B cell (primary cell): ENCODE measurements around the gene C1QTNF6. TPM values are rescaled to one million over a fixed set of nuclear protein-coding genes. Genes with fewer than 3 reads are reported as not detected.
A peak's percentile ranks its signal among the peaks of the same experiment; 100 is the strongest.

ENCODE experiments used
- ATAC-seq: fragments of 200-7000 bp; cut with Tn5 transposase; one replicate; pipeline ENCODE4 v1.10.0; 2021; ENCODE audit warnings: low read depth, mild to moderate bottlenecking, moderate number of reproducible peaks, moderate library complexity
- CTCF ChIA-PET: fragments of 350-600 bp; sonication (Branson Sonifier 250); formaldehyde crosslinking; loops from one replicate; lab custom pipeline; 2021; ENCODE audit warnings: antibody characterized with exemption, inconsistent platforms; lab: Charles Lee
- POLR2A ChIA-PET: fragments of 350-600 bp; sonication (Branson Sonifier 250); formaldehyde crosslinking; loops from one replicate; lab custom pipeline; 2021; ENCODE audit warnings: antibody characterized with exemption; lab: Charles Lee
- DNase-seq: peaks from one replicate; pipeline ENCODE4 v3.0.0; 2013
- H2AFZ ChIP-seq: 2 replicates; pipeline ENCODE4 v1.6.1; 2012; ENCODE audit warnings: mild to moderate bottlenecking, low read depth, low read length; ENCODE audit not compliant: insufficient read depth, poor library complexity, severe bottlenecking
- H3K27ac ChIP-seq, 2 donors: 1 replicate in 1 of 2; 2 replicates in 1 of 2; pipeline ENCODE4 v1.5.1; 2012 to 2013; ENCODE audit warnings: low read length in 2 of 2, mild to moderate bottlenecking in 2 of 2, moderate library complexity in 1 of 2
- H3K27me3 ChIP-seq, 4 experiments: fragments of 200-600 bp in 1 of 4; sonication (generic) in 1 of 4; replicated peaks in 1 of 4; 1 replicate in 2 of 4; 2 replicates in 2 of 4; pipeline versions ENCODE4 v1.6.1 to v1.7.0; 2013 to 2016; ENCODE audit warnings: low read length in 3 of 4, mild to moderate bottlenecking in 2 of 4, mixed read lengths in 1 of 4, moderate library complexity in 1 of 4; ENCODE audit not compliant: insufficient read depth in 4 of 4, control insufficient read depth in 3 of 4; ENCODE audit errors: control extremely low read depth in 1 of 4
- H3K36me3 ChIP-seq, 2 experiments: replicated peaks in 1 of 2; 1 replicate in 1 of 2; 2 replicates in 1 of 2; pipeline versions ENCODE4 v1.6.1 to v1.7.1; 2013; ENCODE audit warnings: low read length in 1 of 2; ENCODE audit not compliant: insufficient read depth in 2 of 2, control insufficient read depth in 1 of 2; ENCODE audit errors: control extremely low read depth in 1 of 2, extremely low read depth in 1 of 2
- H3K4me1 ChIP-seq, 2 donors: fragments of 200-600 bp in 1 of 2; sonication (generic) in 1 of 2; 1 replicate in 1 of 2; 2 replicates in 1 of 2; pipeline versions ENCODE4 v1.5.1 to v1.6.1; 2013 to 2017; ENCODE audit warnings: low read length in 2 of 2; ENCODE audit not compliant: control insufficient read depth in 2 of 2, insufficient read depth in 2 of 2
- H3K4me2 ChIP-seq: replicated peaks from 2 replicates; pipeline ENCODE3; 2012; ENCODE audit warnings: mild to moderate bottlenecking, low read depth, low read length; ENCODE audit not compliant: poor library complexity, severe bottlenecking
- H3K4me3 ChIP-seq, 5 experiments: fragments of 200-600 bp in 1 of 5; sonication (generic) in 1 of 5; 1 replicate in 3 of 5; 2 replicates in 2 of 5; pipeline versions ENCODE4 v1.5.1 to v1.7.0; 2011 to 2016; ENCODE audit warnings: low read length in 4 of 5, mild to moderate bottlenecking in 4 of 5, low read depth in 2 of 5, control low read depth in 1 of 5, moderate library complexity in 1 of 5; ENCODE audit not compliant: insufficient read depth in 1 of 5; ENCODE audit errors: control extremely low read depth in 1 of 5, extremely low read depth in 1 of 5
- H3K79me2 ChIP-seq: fragments of 200-600 bp; sonication (generic); one replicate; pipeline ENCODE4 v1.6.0; 2016; ENCODE audit warnings: low read length; ENCODE audit not compliant: control insufficient read depth, insufficient read depth
- H3K9ac ChIP-seq: fragments of 200-600 bp; sonication (generic); 2 replicates; pipeline ENCODE4 v1.6.1; 2017; ENCODE audit warnings: mild to moderate bottlenecking, low read length, moderate library complexity
- H3K9me3 ChIP-seq, 3 donors: one replicate each; pipeline versions ENCODE4 v1.6.1 to v1.7.1; 2013; ENCODE audit warnings: low read length in 2 of 3; ENCODE audit not compliant: control insufficient read depth in 2 of 3, insufficient read depth in 1 of 3; ENCODE audit errors: control extremely low read depth in 1 of 3
- H4K20me1 ChIP-seq: 2 replicates; pipeline ENCODE4 v1.6.0; 2012; ENCODE audit warnings: mild to moderate bottlenecking, low read length; ENCODE audit not compliant: insufficient read depth, control insufficient read depth, poor library complexity, severe bottlenecking
- H3K27ac Mint-ChIP-seq: one replicate; pipeline ENCODE4 v1.8.0; 2021; ENCODE audit warnings: mixed read lengths
- H3K27me3 Mint-ChIP-seq: one replicate; pipeline ENCODE4 v1.8.0; 2021; ENCODE audit warnings: mixed read lengths
- H3K4me1 Mint-ChIP-seq: one replicate; pipeline ENCODE4 v1.8.0; 2021; ENCODE audit warnings: mixed read lengths
- H3K4me3 Mint-ChIP-seq: one replicate; pipeline ENCODE4 v1.8.0; 2021; ENCODE audit warnings: mixed read lengths
- H3K9me3 Mint-ChIP-seq: one replicate; pipeline ENCODE4 v1.8.0; 2022; ENCODE audit warnings: mixed read lengths; ENCODE audit not compliant: insufficient read depth
- CTCF ChIP-seq: fragments of 200-600 bp; IDR thresholded peaks from one replicate; pipeline ENCODE4 v1.8.0; 2022; ENCODE audit warnings: antibody characterized with exemption, mild to moderate bottlenecking
- EZH2 ChIP-seq: IDR thresholded peaks from 2 replicates; pipeline ENCODE4 v1.6.1; 2012; ENCODE audit warnings: borderline replicate concordance, low read depth, mild to moderate bottlenecking, moderate library complexity, low read length; ENCODE audit not compliant: insufficient read depth, poor library complexity, severe bottlenecking
- WGBS: methylation state at CpG from one replicate; pipeline ENCODE4 v1.1.5; 2013; ENCODE audit warnings: missing lambda C conversion rate; ENCODE audit not compliant: insufficient coverage; 5-methylcytosine and 5-hydroxymethylcytosine counted together
- intact Hi-C: fragments of 100-400 bp; cut with micrococcal nuclease; formaldehyde crosslinking; loops from one replicate; pipeline ENCODE4 v1.10.0; 2022
- polyA plus RNA-seq: library from polyadenylated mRNA; depleted of rRNA; stranded (reverse); fragments of >200 nt; gene quantifications from 2 replicates; pipeline ENCODE4 v1.2.3, GENCODE V29; 2012
- total RNA-seq, 2 donors: library from RNA; stranded (reverse); fragments of 120-200 nt in 1 of 2; gene quantifications; 1 replicate in 1 of 2; 2 replicates in 1 of 2; pipeline versions ENCODE4 v1.2.3 to v1.2.4, GENCODE V29; 2013 to 2022

The C1QTNF6 gene
- total and polyA plus RNA-seq, 2 donors (not counting 1 experiment from before 2014, with no cell fraction given): 18.5 to 33.9 TPM

- no peaks in the 10 kb centered on the region for H3K9me3 ChIP-seq
- H3K9me3 Mint-ChIP-seq: no peaks in the 10 kb centered on the region
- peaks cover 14% of the 10 kb centered on the region for H3K4me1 Mint-ChIP-seq
- H3K27ac ChIP-seq: no peak overlapping the region
- H2AFZ ChIP-seq: no peak overlapping the region
- H3K9ac ChIP-seq: peak overlapping the region; percentile 33
- TF ChIP-seq CTCF (no peak), EZH2 (no peak)
- peak overlapping the region; percentile 27 for H3K27ac Mint-ChIP-seq
- no peak overlapping the region for H3K4me2 ChIP-seq
- 68% methylated on average over 8 of the region's 10 CpGs for WGBS
- no peak for DNase-seq
- H3K79me2 ChIP-seq: peaks cover 16% of the 10 kb centered on the region
- no peak overlapping the region for H3K4me3 ChIP-seq
- H3K27me3 Mint-ChIP-seq: no peaks in the 10 kb centered on the region
- ChIA-PET CTCF (interaction anchor here (0.8 to 1.6 kb wide), 4 partner anchors 22 to 69 kb away, joined by 3 to 7 read pairs (median 4); no protein-coding TSS in a partner anchor), POLR2A (interaction anchor here (0.7 kb wide), 1 partner anchor 94 kb away, joined by 3 read pairs; no protein-coding TSS in a partner anchor)
- no peak overlapping the region for H3K4me3 Mint-ChIP-seq
- intact Hi-C loops: no loop called here
- no peaks in the 10 kb centered on the region for H4K20me1 ChIP-seq
- H3K4me1 ChIP-seq: peaks cover 7 to 8% of the 10 kb centered on the region in 2 donors
- no peak for ATAC-seq
- H3K27me3 ChIP-seq: no peaks in the 10 kb centered on the region
- H3K36me3 ChIP-seq: peaks cover 0 to 5% of the 10 kb centered on the region in 2 experiments
These were observed 5.7 kb upstream of the C1QTNF6 start for GRCh38 chr22:37193629-37194191.

- H3K27ac Mint-ChIP-seq: no peak overlapping the region
- DNase-seq (no peak), ATAC-seq (no peak)
- ChIA-PET POLR2A (no interaction called here), CTCF (interaction anchor here (1.6 kb wide), 1 partner anchor 21 kb away, joined by 7 read pairs; no protein-coding TSS in a partner anchor)
- intact Hi-C loops: no loop called here
- no peak overlapping the region for H2AFZ ChIP-seq
- no peaks in the 10 kb centered on the region for H3K27me3 ChIP-seq
- H3K9me3 Mint-ChIP-seq: no peaks in the 10 kb centered on the region
- no peak overlapping the region for H3K27ac ChIP-seq
- TF ChIP-seq EZH2 (no peak), CTCF (no peak)
- H3K4me3 Mint-ChIP-seq: no peak overlapping the region
- peaks cover 0 to 5% of the 10 kb centered on the region in 2 experiments for H3K36me3 ChIP-seq
- H4K20me1 ChIP-seq: no peaks in the 10 kb centered on the region
- H3K27me3 Mint-ChIP-seq: no peaks in the 10 kb centered on the region
- peaks cover 11% of the 10 kb centered on the region for H3K79me2 ChIP-seq
- 100% methylated on average over 1 of the region's 1 CpG for WGBS
- no peak overlapping the region for H3K4me3 ChIP-seq
- H3K4me2 ChIP-seq: no peak overlapping the region
- peaks cover under 1% of the 10 kb centered on the region in 2 donors for H3K4me1 ChIP-seq
- H3K9me3 ChIP-seq: no peaks in the 10 kb centered on the region
- no peak overlapping the region for H3K9ac ChIP-seq
- H3K4me1 Mint-ChIP-seq: peaks cover 8% of the 10 kb centered on the region
These were observed 4.7 kb upstream of the C1QTNF6 start for GRCh38 chr22:37192741-37193140.
